LoVo (cell line): Measurements from ENCODE around the gene RANBP10.
"Not testable (repeated sequence)": the region's sequence is repeated elsewhere in the genome, so short reads cannot be mapped to it uniquely, and the experiment has no call there.

Source experiments
- DNase-seq: peaks from one replicate; pipeline ENCODE4 v3.0.0-alpha.2; 2016; ENCODE audit warnings: low spot score

The RANBP10 gene

GRCh38 chr16:67779256-67780014 lies 26.9 kb downstream of the RANBP10 start:
- no peak for DNase-seq

GRCh38 chr16:67775273-67775672 lies 31.1 kb downstream of the RANBP10 start:
- DNase-seq = no peak

DNA sequence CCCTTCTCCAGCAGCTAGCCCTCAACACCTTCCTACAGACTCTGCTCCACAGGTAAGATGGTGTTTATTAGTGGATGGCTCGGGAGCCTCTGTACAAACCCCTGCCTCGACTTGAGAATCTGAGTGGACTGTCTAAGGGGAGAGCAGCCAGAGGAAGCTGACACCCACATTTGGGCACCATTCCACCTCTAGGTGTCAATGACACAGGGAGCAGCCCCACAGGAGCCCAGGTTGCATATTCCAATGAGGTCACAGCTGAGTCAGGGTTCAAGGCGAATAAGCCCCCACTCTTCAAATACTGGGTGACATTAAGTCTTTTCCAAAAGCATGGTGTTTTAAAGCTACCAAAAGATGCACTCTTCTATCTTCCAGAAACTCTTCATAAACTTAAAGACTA lies 31.9 kb downstream of the RANBP10 start:
- no peak for DNase-seq

DNA sequence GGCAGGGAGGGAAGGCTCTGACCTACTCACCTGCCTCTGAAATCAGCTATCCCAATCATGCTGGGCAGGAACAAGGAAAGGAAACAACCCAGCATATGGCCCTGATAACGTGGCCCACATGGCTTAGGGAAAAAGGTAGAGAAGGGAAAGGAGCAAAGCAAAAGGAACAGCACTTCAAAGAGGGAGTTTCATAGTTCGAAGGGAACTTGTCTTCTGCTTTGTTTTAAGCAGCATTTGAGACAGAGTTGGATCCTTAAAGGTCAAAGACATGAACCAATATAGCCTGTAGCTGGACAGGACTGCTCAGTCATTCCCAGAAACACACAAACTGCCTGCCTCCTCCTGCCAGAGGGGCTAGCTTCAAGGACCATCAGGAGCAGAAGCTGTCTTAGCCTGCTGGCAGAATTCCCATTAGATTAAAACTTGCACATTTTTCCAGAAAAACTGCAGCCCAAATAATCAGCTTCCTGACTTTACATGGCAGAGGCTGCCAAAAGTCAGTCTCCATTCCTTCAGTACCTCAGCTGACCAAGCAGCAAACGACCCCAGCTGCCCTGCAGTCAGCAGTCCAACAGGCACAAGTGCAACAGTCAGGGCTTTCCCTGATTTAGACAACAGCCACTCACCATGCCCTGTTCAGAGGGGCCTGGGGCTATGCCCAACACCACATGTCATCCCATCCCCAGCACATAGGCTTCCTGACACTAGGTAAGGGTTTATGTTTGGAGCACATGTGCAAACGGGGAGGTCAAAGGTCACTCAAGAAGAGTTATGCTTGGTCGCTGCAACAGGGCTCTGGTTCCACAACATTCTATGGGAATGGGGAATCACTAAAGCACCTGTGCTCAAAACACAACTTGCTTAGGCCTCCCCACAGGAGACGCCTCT lies 32.5 kb downstream of the RANBP10 start:
- DNase-seq = no peak

GRCh38 chr16:67773099-67773498 lies 33.3 kb downstream of the RANBP10 start:
- no peak for DNase-seq

DNA sequence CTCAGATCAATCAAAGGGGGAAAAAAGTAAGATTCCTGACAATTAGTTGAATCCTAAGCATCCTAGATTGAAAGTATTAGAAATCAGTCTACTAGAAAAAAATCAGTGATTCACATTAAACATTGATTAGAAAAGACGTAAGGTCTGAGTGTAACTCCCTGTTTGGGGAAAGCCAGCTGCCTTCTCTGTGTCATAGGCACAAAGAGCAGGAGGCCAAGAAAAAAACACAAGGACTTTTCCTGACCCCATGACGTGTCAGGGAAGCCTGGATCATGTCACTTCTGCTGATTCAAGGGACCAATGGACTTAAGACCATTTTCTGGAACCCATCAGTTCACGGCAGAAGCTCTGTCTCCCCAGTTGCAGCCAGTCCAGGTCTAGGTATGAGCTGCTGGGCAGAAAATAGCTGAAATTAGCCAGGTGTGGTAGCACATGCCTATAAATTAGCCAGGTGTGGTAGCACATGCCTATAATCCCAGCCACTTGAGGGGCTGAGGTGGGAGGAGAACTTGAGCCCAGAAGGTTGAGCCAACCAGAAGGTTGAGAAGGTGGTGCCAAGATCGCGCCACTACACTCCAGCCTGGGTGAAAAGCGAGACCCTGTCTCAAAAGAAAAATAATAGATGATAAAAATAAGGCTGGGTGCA lies 35.9 kb downstream of the RANBP10 start:
- DNase-seq = no peak

GRCh38 chr16:67767953-67768352 lies 38.4 kb downstream of the RANBP10 start:
- no peak for DNase-seq

DNA sequence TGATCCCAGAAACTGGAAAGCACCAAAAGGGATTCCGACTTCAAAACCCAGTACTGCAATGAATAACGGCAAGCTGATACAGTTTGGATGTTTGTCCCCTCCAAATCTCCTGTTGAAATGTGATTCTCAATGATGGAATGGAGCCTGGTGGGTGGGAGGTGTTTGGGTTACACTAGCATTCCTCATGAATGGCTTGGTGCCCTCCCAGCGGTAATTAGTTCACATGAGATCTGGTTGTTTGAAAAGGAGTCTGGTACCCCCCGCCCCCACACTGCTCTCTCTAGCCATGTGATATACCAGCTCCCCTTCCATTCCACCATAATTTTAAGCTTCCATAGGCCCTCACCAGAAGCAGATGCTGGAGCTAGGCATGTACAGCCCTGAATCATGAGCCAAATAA lies 40.1 kb downstream of the RANBP10 start:
- no peak for DNase-seq

DNA sequence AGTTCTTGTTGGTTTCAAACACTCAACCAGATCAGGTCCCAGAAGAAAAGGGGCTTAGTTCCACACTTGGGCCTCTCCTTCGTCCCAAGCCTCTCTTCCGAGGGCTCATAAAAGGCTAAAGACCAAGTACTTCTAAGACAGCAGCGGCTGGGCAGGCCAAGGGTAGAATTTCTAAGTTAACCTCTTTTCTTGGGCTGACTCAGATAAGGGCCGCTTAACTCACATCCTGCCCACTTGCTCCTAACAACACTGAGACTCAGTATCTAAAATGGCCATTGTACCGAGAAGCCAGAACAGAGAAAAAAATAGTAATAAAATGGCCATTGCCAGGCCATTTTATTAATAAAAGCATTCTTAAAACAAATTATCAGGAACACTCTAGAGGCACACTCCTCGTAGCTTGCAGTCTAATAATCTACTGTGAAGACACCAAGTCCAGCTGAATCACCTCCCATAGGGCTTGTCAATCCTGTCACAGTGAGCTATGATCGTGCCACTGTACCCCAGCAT lies 42.1 kb downstream of the RANBP10 start:
- no peak for DNase-seq

DNA sequence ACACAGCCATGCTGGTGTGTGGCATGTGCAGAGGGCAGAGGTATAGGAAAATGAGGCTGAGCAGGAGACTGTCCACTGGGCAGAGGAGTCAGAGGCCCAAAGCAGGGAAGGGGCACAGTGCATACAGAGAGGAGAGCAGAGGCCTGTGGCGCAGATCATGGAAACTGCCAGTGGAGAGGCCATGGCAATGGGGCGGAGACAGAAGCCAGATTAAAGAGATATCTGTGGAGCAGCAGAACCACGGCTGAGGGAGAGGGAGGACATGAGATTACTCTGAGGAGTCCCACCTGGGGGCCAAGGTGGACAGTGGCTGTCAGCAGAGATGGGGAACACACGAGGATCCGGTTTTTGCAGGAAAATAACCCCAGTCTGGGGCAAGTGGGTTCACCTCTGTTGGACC lies 43.3 kb downstream of the RANBP10 start:
- no peak for DNase-seq

- no peak for DNase-seq
Measured at GRCh38 chr16:67762385-67762784, 44.0 kb downstream of the RANBP10 start.

DNA sequence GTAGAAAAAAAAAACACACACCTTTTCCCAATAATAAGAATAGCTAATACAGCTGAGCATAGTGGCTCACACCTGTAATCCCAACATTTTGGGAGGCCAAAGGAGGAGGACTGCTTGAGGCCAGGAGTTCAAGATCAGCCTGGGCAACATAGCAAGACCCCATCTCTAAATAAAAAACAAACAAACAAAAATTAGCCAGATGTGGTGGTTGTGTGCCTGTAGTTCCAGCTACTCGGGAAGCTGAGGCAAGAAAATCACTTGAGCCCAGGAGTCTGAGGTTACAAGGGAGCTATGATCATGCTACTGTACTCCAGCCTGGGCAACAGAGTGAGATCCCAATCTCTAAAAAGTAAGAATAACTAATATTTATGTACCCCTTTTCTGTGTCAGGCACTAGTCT lies 44.4 kb downstream of the RANBP10 start:
- no peak for DNase-seq

DNA sequence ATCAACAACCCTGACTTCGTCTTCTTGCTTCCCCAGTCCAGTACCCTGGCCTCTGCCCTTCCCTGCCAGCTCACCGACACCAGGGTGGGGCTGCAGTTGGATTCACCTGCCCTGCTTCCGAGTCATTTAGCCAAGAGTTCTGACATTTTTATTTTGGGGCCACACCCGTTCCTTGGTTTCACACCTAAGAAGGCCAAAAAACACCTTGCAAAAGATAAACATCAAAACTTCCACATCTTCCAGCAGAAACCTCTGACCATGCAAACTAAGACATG lies 45.5 kb downstream of the RANBP10 start:
- DNase-seq = no peak

GRCh38 chr16:67760206-67760955 lies 46.0 kb downstream of the RANBP10 start:
- no peak for DNase-seq

DNA sequence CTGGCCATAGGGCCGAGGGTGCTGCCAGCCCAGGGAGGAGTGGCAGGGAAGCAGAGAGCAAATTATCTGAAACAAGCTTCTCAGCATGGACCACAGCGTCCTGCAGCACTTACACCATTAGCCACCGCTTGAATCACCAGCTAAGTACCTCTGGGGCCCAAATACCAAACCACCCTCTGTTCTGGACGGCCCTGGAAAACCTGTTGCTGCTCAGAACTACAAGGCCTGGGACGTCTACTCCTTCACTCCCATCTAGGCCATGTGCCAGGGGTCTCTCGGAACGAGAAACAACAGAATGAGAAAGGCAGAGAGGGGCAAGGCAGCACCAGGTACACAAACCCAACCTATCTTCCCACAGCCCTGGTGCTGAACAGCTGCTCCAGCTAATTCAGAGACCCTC lies 47.4 kb downstream of the RANBP10 start:
- DNase-seq = no peak

DNA sequence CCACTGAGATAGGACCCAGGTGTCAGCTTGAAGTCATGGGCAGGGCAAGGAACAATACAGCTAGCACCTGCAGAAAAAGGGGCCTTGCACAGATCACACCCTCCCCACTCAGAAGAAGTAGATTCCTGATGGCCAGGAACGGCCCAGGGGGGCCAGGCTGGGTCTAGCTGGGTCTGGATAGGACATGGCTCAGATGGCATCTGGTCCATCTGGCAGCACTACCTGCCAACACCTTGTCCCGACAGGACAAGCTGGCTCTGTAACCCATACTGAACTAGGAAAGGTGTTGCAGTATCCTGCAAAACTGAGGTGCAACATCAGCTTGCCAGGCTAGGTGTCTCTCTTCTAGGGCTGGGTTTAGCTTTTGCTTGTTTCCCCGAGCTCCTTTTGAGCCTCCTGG lies 48.4 kb downstream of the RANBP10 start:
- no peak for DNase-seq

GRCh38 chr16:67752641-67753040 lies 53.7 kb downstream of the RANBP10 start:
- DNase-seq = no peak

GRCh38 chr16:67751331-67751730 lies 55.0 kb downstream of the RANBP10 start:
- DNase-seq = not testable (repeated sequence)

DNA sequence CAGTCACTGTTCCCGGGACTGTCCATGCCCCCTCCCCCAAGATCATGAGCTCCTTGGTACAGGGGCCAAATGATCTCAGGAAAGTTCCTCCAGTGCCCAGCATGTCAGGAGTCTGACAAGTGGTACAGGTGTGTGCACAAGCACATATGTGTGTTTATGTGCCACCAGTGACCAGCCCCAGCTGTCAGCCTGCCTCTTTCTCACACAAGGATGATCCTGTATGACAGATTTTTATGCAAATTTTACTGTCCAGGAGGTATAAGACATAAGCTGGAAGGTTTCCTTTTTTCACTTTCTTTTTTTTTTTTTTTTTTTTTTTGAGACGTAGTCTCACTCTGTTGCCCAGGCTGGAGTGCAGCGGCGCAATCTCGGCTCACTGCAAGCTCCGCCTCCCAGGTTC lies 55.9 kb downstream of the RANBP10 start:
- DNase-seq = no peak

DNA sequence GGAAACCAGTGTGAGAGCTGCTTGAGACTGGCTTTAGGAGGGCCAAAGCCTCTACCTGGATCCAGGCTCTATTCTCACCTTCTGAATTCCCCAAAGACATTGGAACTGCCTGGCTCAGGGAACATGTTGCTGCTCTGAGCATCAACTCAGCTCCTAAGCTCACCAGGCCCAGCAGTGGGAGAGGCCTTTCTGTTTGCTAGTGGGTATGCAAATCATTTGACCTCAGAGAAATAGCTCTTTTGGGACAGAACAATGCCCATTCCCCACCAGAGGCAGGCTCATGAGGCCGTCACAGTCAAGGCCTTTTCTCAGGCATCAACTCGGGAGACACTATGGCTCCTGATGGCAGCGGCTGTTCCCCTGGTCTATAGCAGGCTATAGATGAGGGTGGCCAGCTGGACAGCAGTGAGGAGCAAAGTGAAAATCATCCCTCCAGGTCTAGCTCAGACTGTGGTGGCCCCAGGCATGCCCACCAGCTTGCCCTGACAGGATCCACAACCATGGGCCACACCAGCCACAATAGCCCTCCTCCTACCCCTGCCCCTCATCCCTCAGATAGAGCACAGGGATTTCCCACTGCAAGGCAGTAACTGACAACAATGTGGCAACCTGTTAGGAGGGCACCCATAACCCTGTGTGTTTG lies 56.8 kb downstream of the RANBP10 start:
- DNase-seq = no peak

- no peak for DNase-seq
Measured at GRCh38 chr16:67748834-67749233, 57.5 kb downstream of the RANBP10 start.

DNA sequence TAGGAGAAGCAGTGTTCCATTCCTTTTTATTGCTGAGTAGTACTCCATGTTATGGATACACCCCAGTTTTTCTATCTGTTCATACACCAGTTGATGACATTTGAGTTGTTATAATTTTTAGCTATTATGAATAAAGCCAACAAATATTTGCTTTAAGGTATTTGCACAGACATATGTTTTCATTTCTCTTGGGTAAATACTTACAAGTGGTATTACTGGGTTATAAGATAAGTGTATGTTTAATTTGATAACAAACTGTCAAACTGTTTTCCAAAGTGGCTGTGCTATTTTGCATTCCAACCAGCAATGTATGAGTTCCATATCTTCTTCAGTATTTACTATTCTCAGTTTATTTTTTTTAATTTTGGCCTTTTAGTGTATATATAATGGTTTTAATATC lies 59.5 kb downstream of the RANBP10 start:
- DNase-seq = no peak
